Measurements from ENCODE around the gene KCNJ3.

DNA sequence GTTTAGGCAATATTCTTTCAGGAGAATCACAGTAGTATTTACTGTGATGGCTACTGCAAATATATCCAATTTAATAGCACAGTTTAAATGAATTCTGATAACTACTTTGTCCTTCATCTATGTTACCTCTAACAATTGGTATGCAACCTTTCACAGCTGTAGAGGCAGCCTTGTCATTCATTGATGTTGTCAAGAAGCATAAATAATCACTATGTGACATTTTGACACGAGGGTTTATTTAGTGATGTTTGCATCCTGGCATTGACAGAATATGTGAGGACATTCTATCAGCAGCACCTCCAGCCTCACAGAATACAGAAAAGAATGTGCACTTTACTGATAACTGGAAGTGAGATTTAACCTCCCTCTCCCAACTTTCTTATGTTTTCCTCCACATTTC, 9.3 kb upstream of the KCNJ3 start:
- TF ChIP-seq ZFP30 (CRISPR knock-in tag; IDR thresholded peaks at IDR 0.05): no peak
- no peak for TF ChIP-seq GLIS3 (CRISPR knock-in tag; IDR thresholded peaks at IDR 0.05)
- TF ChIP-seq ZFP3 (CRISPR knock-in tag; IDR thresholded peaks at IDR 0.05): no peak
- TF ChIP-seq BACH2 (CRISPR knock-in tag; IDR thresholded peaks at IDR 0.05; ENCODE audit: borderline replicate concordance): no peak
- TF ChIP-seq ISL1 (CRISPR knock-in tag; IDR thresholded peaks at IDR 0.05): no peak
- TF ChIP-seq, protein P1, sequence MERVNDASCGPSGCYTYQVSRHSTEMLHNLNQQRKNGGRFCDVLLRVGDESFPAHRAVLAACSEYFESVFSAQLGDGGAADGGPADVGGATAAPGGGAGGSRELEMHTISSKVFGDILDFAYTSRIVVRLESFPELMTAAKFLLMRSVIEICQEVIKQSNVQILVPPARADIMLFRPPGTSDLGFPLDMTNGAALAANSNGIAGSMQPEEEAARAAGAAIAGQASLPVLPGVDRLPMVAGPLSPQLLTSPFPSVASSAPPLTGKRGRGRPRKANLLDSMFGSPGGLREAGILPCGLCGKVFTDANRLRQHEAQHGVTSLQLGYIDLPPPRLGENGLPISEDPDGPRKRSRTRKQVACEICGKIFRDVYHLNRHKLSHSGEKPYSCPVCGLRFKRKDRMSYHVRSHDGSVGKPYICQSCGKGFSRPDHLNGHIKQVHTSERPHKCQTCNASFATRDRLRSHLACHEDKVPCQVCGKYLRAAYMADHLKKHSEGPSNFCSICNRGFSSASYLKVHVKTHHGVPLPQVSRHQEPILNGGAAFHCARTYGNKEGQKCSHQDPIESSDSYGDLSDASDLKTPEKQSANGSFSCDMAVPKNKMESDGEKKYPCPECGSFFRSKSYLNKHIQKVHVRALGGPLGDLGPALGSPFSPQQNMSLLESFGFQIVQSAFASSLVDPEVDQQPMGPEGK (CRISPR knock-in tag; IDR thresholded peaks at IDR 0.05; ENCODE audit: borderline replicate concordance): no peak
- no peak for TF ChIP-seq PPARA (CRISPR knock-in tag; IDR thresholded peaks at IDR 0.05; ENCODE audit: borderline replicate concordance)
- TF ChIP-seq SNAI2 (CRISPR knock-in tag; IDR thresholded peaks at IDR 0.05): no peak
- TF ChIP-seq, protein P2, sequence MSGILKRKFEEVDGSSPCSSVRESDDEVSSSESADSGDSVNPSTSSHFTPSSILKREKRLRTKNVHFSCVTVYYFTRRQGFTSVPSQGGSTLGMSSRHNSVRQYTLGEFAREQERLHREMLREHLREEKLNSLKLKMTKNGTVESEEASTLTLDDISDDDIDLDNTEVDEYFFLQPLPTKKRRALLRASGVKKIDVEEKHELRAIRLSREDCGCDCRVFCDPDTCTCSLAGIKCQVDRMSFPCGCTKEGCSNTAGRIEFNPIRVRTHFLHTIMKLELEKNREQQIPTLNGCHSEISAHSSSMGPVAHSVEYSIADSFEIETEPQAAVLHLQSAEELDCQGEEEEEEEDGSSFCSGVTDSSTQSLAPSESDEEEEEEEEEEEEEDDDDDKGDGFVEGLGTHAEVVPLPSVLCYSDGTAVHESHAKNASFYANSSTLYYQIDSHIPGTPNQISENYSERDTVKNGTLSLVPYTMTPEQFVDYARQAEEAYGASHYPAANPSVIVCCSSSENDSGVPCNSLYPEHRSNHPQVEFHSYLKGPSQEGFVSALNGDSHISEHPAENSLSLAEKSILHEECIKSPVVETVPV (CRISPR knock-in tag; IDR thresholded peaks at IDR 0.05): no peak
- TF ChIP-seq TOX (CRISPR knock-in tag; IDR thresholded peaks at IDR 0.05; ENCODE audit: borderline replicate concordance): no peak
